ENCODE data around the gene POLK. TPM values are rescaled to one million over a fixed set of nuclear protein-coding genes. Genes with fewer than 3 reads are reported as not detected.
A peak's percentile ranks its signal among the peaks of the same experiment; 100 is the strongest.

The POLK gene
- total RNA-seq, 2 donors from 2014 or later: 11.3 to 14.8 TPM

- no peaks in the 10 kb centered on the region for H3K9me3 ChIP-seq (ENCODE audit: control insufficient read depth, low read length)
- Mint-ChIP-seq H3K9me3 (no peaks in the 10 kb centered on the region), H3K27me3 (ENCODE audit: insufficient read depth) (peaks cover 14% of the 10 kb centered on the region), H3K27ac (peak overlapping the region; percentile 28), H3K4me3 (peak overlapping the region; percentile 5), H3K36me3 (ENCODE audit: low read depth) (peaks cover 10% of the 10 kb centered on the region), H3K4me1 (peaks cover 26% of the 10 kb centered on the region)
- H3K36me3 ChIP-seq (ENCODE audit: control insufficient read depth, insufficient read depth, low read length): no peaks in the 10 kb centered on the region
- TF ChIP-seq CTCF (conservative IDR thresholded peaks at IDR 0.05): no peak
- peak overlapping the region; percentile 42 for H3K4me3 ChIP-seq (ENCODE audit: low read length)
- DNase-seq: no peak
- no peaks in the 10 kb centered on the region for H3K27me3 ChIP-seq (ENCODE audit: control insufficient read depth, insufficient read depth, low read length, poor library complexity, severe bottlenecking)
- peak overlapping the region; percentile 22 for H3K9ac ChIP-seq (ENCODE audit: extremely low read depth, low read length, poor library complexity, severe bottlenecking)
- H3K4me1 ChIP-seq (ENCODE audit: control insufficient read depth, insufficient read depth, low read length): peaks cover 12% of the 10 kb centered on the region
- H3K27ac ChIP-seq (ENCODE audit: low read depth, low read length): no peak overlapping the region
- WGBS, 2 experiments (ENCODE audit: insufficient coverage in 1 of 2, insufficient read length in 1 of 2): 40 to 56% methylated on average over 3 to 4 of the region's 4 CpGs
These were observed 104.7 kb downstream of the POLK start for GRCh38 chr5:75616371-75616881.

DNA sequence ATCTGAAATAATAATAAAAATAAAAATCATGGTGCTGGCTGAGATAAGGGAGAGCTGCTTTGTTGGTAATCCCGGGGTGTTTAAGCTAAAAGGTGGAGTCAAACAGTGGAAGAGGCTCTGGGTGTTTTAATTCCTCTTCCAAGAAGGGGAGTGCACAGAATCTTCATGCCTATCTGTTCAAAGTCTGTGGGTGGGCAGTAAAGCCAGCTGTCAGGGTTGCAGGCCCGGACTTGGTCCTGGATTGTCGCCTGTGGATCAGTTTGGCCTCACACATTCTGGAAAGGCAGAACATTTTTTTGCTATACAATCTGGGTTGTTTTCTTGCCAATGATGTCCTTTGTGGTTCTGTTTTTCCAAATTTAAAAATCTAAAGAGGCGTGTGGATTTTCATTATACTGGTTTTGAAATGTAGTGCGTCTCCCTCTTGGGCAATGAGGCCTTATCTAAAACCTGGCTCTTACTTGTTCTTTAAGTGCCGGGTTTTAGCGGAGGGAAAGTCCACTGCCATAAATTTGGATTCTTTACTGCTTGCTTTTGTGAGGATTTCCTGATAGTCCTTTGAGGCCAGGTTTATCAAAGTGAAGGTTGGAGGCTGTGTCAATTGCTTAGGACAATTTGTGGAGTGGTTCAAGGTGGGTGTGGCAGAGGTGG is 105.4 kb downstream of the POLK start:
- no peak for DNase-seq
- H3K9me3 ChIP-seq (ENCODE audit: control insufficient read depth, low read length): no peaks in the 10 kb centered on the region
- Mint-ChIP-seq H3K9me3 (no peaks in the 10 kb centered on the region), H3K4me3 (peak overlapping the region; percentile 5), H3K27me3 (ENCODE audit: insufficient read depth) (peaks cover 14% of the 10 kb centered on the region), H3K36me3 (ENCODE audit: low read depth) (peaks cover 10% of the 10 kb centered on the region), H3K27ac (peak overlapping the region; percentile 28), H3K4me1 (peaks cover 28% of the 10 kb centered on the region)
- 79 to 85% methylated on average over 5 to 7 of the region's 7 CpGs for WGBS, 2 experiments (ENCODE audit: insufficient coverage in 1 of 2, insufficient read length in 1 of 2)
- peak overlapping the region; percentile 22 for H3K9ac ChIP-seq (ENCODE audit: extremely low read depth, low read length, poor library complexity, severe bottlenecking)
- no peaks in the 10 kb centered on the region for H3K27me3 ChIP-seq (ENCODE audit: control insufficient read depth, insufficient read depth, low read length, poor library complexity, severe bottlenecking)
- H3K27ac ChIP-seq (ENCODE audit: low read depth, low read length): no peak overlapping the region
- peaks cover 11% of the 10 kb centered on the region for H3K4me1 ChIP-seq (ENCODE audit: control insufficient read depth, insufficient read depth, low read length)
- no peaks in the 10 kb centered on the region for H3K36me3 ChIP-seq (ENCODE audit: control insufficient read depth, insufficient read depth, low read length)
- no peak for TF ChIP-seq CTCF (conservative IDR thresholded peaks at IDR 0.05)
- peak overlapping the region; percentile 42 for H3K4me3 ChIP-seq (ENCODE audit: low read length)

DNA sequence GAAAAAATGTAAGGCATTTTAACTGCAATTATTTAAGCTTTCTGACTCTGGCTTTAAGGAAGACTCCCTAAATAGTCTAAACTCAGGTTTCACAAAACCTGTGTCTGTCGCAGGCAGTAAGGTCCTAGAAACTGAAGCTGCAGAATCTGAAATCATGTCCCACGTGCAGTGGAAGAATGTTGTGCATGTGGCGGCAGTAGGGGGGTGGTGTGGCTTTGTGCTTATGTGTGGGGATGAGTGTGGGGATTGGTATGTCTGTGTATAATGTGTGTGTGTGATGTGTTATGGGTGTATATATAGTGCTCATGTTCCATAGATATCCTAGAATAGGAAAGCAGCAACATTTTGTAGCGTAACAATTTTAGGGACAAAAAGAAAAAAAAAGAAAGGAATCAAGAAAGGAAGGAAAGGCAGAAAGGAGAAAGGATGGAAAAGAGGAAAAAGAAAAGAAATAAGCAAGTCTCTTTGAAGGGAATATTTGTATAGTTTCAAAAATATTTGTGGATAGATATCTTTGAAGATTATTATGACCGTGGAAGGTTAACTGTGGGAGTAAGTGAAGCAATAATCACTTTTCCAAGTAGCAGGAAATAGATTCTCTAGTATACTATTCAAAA is 106.2 kb downstream of the POLK start:
- H3K27ac ChIP-seq (ENCODE audit: low read depth, low read length): no peak overlapping the region
- DNase-seq: no peak
- H3K9ac ChIP-seq (ENCODE audit: extremely low read depth, low read length, poor library complexity, severe bottlenecking): no peak overlapping the region
- H3K4me3 ChIP-seq (ENCODE audit: low read length): no peak overlapping the region
- no peak overlapping the region for H3K4me3 Mint-ChIP-seq
- peaks cover 10% of the 10 kb centered on the region for H3K36me3 Mint-ChIP-seq (ENCODE audit: low read depth)
- H3K4me1 Mint-ChIP-seq: peaks cover 29% of the 10 kb centered on the region
- peaks cover 7% of the 10 kb centered on the region for H3K4me1 ChIP-seq (ENCODE audit: control insufficient read depth, insufficient read depth, low read length)
- no peak overlapping the region for H3K27ac Mint-ChIP-seq
- no peaks in the 10 kb centered on the region for H3K9me3 ChIP-seq (ENCODE audit: control insufficient read depth, low read length)
- no peak for TF ChIP-seq CTCF (conservative IDR thresholded peaks at IDR 0.05)
- no peaks in the 10 kb centered on the region for H3K27me3 ChIP-seq (ENCODE audit: control insufficient read depth, insufficient read depth, low read length, poor library complexity, severe bottlenecking)
- H3K9me3 Mint-ChIP-seq: no peaks in the 10 kb centered on the region
- 75 to 88% methylated on average over 4 to 5 of the region's 5 CpGs for WGBS, 2 experiments (ENCODE audit: insufficient coverage in 1 of 2, insufficient read length in 1 of 2)
- peaks cover 8% of the 10 kb centered on the region for H3K27me3 Mint-ChIP-seq (ENCODE audit: insufficient read depth)
- H3K36me3 ChIP-seq (ENCODE audit: control insufficient read depth, insufficient read depth, low read length): no peaks in the 10 kb centered on the region
